Activated naive CD4-positive, alpha-beta T cell treated with anti-CD3 and anti-CD28 coated beads for 36 hours (primary cell): ENCODE results near the gene CCDC80. TPM values are rescaled to one million over a fixed set of nuclear protein-coding genes. Genes with fewer than 3 reads are reported as not detected.
"Not testable (repeated sequence)": the region's sequence is repeated elsewhere in the genome, so short reads cannot be mapped to it uniquely, and the experiment has no call there.

Experiments used
- CTCF ChIA-PET: fragments of 350-600 bp; sonication (Branson Sonifier 250); formaldehyde crosslinking; loops from one replicate; lab custom pipeline; 2021; ENCODE audit warnings: antibody characterized with exemption; lab: Charles Lee
- DNase-seq: peaks from one replicate; pipeline ENCODE4 v3.0.0-alpha.2; 2020
- H3K27ac Mint-ChIP-seq: one replicate; pipeline ENCODE4 v1.8.0; 2021; ENCODE audit warnings: mild to moderate bottlenecking, mixed read lengths
- H3K27me3 Mint-ChIP-seq: one replicate; pipeline ENCODE4 v1.8.0; 2021; ENCODE audit warnings: low read depth, mixed read lengths
- H3K36me3 Mint-ChIP-seq: one replicate; pipeline ENCODE4 v1.8.0; 2021; ENCODE audit warnings: low read depth, mixed read lengths
- H3K4me1 Mint-ChIP-seq: one replicate; pipeline ENCODE4 v1.8.0; 2021; ENCODE audit warnings: low read depth, mixed read lengths
- H3K4me3 Mint-ChIP-seq: one replicate; pipeline ENCODE4 v1.8.0; 2021; ENCODE audit warnings: mild to moderate bottlenecking, moderate library complexity, mixed read lengths
- H3K9me3 Mint-ChIP-seq: one replicate; pipeline ENCODE4 v1.8.0; 2021; ENCODE audit warnings: mixed read lengths
- intact Hi-C: fragments of 100-400 bp; cut with micrococcal nuclease; formaldehyde crosslinking; loops from one replicate; pipeline ENCODE4 v1.15.1; 2023
- total RNA-seq, 2 experiments: library from RNA; stranded (reverse); gene quantifications; one replicate each; pipeline ENCODE4 v1.2.3, GENCODE V29; 2021

The CCDC80 gene
- total RNA-seq, 2 experiments from 2014 or later, result not detected

DNA sequence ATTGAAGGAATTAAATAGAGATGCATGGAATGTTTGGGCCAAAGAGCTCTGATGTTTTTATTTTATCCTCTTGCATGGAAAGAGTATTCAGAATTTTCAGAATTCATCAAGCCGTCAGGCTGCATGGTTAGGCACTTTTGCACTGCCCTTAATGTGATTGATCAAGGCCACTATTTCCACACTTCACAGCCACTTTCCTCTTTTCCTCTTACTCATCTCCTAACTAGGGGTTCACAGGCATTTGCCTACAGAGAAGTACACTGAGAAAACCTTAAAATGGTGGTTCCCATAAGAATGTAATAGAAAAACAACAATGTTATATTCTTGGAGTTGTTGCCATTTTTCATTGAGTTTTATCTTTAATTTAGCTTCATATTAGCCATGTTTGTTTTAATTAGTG is 68.2 kb downstream of the CCDC80 start:
- no peak overlapping the region for H3K27ac Mint-ChIP-seq
- H3K9me3 Mint-ChIP-seq, result no peaks in the 10 kb centered on the region
- H3K4me3 Mint-ChIP-seq, result no peak overlapping the region
- H3K4me1 Mint-ChIP-seq, result peaks cover 7% of the 10 kb centered on the region
- intact Hi-C loops, result no loop called here
- DNase-seq, result no peak
- CTCF ChIA-PET, result interaction anchor here (1.0 to 2.5 kb wide), 2 partner anchors 10 to 403 kb away, joined by 6 to 8 read pairs; no protein-coding TSS in a partner anchor
- H3K36me3 Mint-ChIP-seq, result peaks cover 22% of the 10 kb centered on the region
- H3K27me3 Mint-ChIP-seq, result no peaks in the 10 kb centered on the region

DNA sequence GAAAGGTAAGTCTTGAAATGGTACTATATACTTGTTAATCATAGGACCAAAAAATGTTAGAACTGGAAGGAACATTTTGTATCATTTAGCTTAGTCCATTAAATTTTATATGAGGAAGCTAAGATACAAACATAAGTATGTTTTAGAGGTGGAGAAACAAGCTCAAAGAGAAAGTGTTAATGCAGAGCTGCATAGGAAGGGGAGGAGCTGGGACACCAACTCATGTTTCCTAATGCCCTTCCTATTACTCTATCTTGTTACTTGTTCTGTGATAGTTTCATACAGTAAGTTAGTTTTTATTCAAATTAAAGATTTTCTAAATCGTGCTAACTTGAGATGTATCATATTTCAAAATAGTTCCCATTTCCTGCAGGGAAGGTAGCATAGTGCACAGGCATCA is 71.7 kb downstream of the CCDC80 start:
- no peaks in the 10 kb centered on the region for H3K27me3 Mint-ChIP-seq
- intact Hi-C loops, result no loop called here
- H3K27ac Mint-ChIP-seq, result no peak overlapping the region
- H3K36me3 Mint-ChIP-seq, result peaks cover 24% of the 10 kb centered on the region
- peaks cover 11% of the 10 kb centered on the region for H3K4me1 Mint-ChIP-seq
- H3K9me3 Mint-ChIP-seq, result no peaks in the 10 kb centered on the region
- CTCF ChIA-PET, result interaction anchor here (1.0 to 1.7 kb wide), 7 partner anchors 9 to 83 kb away, joined by 3 to 5 read pairs (median 3); no protein-coding TSS in a partner anchor
- H3K4me3 Mint-ChIP-seq, result no peak overlapping the region
- DNase-seq, result no peak

DNA sequence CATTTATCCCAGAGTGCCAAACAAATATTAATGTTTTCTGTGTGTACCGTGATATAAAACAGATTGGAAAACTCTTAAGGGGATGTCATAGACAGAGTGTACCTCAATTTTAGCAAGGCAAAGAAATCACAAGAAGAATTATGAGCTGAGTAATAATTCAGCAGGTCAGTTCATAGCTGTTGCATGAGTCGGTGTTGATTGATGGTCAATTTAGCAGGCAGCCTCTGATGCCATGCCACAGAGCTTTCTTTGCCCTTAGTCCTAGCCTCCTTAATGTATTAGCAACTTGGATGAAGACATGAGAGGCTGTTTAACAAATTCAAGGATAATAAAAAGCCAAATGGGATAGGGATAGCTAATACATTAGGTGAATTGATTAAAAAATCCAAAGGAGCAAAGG is 72.3 kb downstream of the CCDC80 start:
- H3K4me3 Mint-ChIP-seq, result no peak overlapping the region
- no peak overlapping the region for H3K27ac Mint-ChIP-seq
- no peak for DNase-seq
- intact Hi-C loops, result no loop called here
- CTCF ChIA-PET, result interaction anchor here (1.0 to 1.7 kb wide), 5 partner anchors 10 to 84 kb away, joined by 3 to 5 read pairs (median 3); no protein-coding TSS in a partner anchor
- no peaks in the 10 kb centered on the region for H3K27me3 Mint-ChIP-seq
- peaks cover 22% of the 10 kb centered on the region for H3K36me3 Mint-ChIP-seq
- no peaks in the 10 kb centered on the region for H3K9me3 Mint-ChIP-seq
- peaks cover 11% of the 10 kb centered on the region for H3K4me1 Mint-ChIP-seq

DNA sequence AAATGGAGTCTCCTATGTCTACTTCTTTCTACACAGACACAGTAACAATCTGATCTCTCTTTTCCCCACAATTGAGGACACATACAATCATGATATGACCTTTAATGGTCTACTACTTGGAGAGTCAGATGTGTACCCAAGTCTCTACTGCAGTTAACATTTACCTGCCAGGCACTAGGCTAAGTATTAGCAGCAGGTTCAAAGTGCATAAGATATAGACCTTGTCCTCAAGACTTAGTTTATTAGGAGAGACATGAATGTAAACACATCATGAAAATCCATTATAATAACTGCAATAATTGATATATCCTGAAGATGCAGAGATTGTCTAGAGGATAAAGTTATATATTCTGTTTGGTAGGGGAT is 76.0 kb downstream of the CCDC80 start:
- peaks cover 10% of the 10 kb centered on the region for H3K36me3 Mint-ChIP-seq
- intact Hi-C loops, result loop anchor here (5.0 kb wide), 5 partner anchors 427 to 1018 kb away; partner anchors contain the start of genes ABHD10, GTPBP8 and SIDT1
- H3K27me3 Mint-ChIP-seq, result no peaks in the 10 kb centered on the region
- CTCF ChIA-PET, result no interaction called here
- H3K4me1 Mint-ChIP-seq, result peaks cover 20% of the 10 kb centered on the region
- no peak overlapping the region for H3K27ac Mint-ChIP-seq
- H3K9me3 Mint-ChIP-seq, result no peaks in the 10 kb centered on the region
- no peak for DNase-seq
- no peak overlapping the region for H3K4me3 Mint-ChIP-seq

DNA sequence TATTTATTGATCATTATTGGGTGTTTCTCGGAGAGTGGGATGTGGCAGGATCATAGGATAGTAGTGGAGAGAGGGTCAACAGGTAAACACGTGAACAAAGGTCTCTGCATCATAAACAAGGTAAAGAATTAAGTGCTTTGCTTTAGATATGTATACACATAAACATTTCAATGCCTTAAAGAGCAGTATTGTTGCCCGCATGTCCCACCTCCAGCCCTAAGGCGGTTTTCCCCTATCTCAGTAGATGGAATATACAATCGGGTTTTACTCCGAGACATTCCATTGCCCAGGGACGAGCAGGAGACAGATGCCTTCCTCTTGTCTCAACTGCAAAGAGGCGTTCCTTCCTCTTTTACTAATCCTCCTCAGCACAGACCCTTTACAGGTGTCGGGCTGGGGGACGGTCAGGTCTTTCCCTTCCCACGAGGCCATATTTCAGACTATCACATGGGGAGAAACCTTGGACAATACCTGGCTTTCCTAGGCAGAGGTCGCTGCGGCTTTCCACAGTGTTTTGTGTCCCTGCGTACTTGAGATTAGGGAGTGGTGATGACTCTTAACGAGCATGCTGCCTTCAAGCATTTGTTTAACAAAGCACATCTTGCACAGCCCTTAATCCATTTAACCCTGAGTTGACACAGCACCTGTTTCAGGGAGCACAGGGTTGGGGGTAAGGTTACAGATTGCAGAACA is 76.5 kb downstream of the CCDC80 start:
- H3K4me1 Mint-ChIP-seq, result peaks cover 23% of the 10 kb centered on the region
- CTCF ChIA-PET, H3K4me3 Mint-ChIP-seq, H3K36me3 Mint-ChIP-seq, H3K27me3 Mint-ChIP-seq, DNase-seq, H3K27ac Mint-ChIP-seq, H3K9me3 Mint-ChIP-seq: not testable (repeated sequence)
- intact Hi-C loops, result loop anchor here (5.0 kb wide), 5 partner anchors 428 to 1017 kb away; partner anchors contain the start of genes ABHD10, GTPBP8 and SIDT1

DNA sequence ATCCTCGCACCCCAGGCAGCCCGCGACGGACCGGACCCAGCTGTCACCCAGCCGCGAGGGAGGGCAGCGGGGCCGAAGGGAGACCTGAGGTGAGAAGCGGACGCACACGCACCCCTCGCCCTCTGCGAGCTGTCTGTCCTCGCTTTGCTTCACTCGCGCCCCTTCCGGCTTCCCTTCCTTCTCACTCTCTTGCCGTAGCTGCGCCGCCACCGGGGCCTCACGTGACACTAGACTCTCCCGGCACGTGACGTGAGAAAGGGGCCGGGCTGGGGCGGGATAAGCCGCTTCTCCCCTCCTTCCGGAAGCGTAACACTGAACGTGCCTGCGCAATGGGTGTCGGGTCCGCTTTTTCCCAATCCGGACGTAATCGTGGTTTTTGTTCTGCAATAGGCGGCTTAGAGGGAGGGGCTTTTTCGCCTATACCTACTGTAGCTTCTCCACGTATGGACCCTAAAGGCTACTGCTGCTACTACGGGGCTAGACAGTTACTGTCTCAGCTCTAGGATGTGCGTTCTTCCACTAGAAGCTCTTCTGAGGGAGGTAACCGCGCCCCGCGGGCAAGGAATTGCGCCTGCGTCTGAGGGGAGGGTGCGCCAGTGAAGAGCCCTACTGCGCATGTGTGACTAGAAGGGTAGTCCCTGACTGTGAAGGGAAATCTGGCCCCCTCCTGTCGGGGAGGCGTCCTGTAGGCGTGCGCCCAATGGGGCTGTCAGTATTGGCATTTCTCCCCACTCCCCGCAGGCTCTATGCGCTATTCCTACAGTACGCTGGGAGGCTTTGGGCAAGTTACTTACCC is 79.0 kb downstream of the CCDC80 start, which contains the start of the genes ATG3 and SLC35A5:
ATG3 (minus strand) TSS at position 229 of the 796 bp plus-strand sequence. CDS start 434 bp downstream, outside the sequence.
SLC35A5 (plus strand) TSS at position 312 of the 796 bp plus-strand sequence. CDS start 1,359 bp downstream, outside the sequence.
- H3K27me3 Mint-ChIP-seq, result no peaks in the 10 kb centered on the region
- no peaks in the 10 kb centered on the region for H3K9me3 Mint-ChIP-seq
- H3K27ac Mint-ChIP-seq, result peak within 1 kb of the TSS; percentile 98
- DNase-seq, result peak; percentile 99
- H3K36me3 Mint-ChIP-seq, result peaks cover 8% of the 10 kb centered on the region
- intact Hi-C loops, result loop anchor here (1.0 to 5.0 kb wide), 19 partner anchors 21 to 1185 kb away; partner anchors contain the start of genes ABHD10, ATP6V1A, BTLA and GTPBP8
- H3K4me1 Mint-ChIP-seq, result peaks cover 30% of the 10 kb centered on the region
- peak within 1 kb of the TSS; percentile 90 for H3K4me3 Mint-ChIP-seq
- CTCF ChIA-PET, result interaction anchor here (0.6 to 1.1 kb wide), 6 partner anchors 17 to 229 kb away, joined by 3 to 5 read pairs (median 3); partner anchors contain the start of gene CD200

DNA sequence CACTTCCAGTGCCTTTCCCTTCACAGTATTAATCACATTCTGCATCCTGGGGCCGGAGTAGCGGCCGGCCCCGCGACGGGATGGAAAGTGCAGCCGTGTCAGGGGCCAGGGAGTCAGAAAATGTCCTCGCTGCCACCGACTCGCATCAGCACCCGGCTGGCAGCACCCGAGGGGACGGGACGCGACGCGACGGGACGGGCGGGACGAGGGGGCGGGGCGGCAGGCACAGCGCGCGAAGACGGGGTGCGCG is 79.5 kb downstream of the CCDC80 start:
- peaks cover 29% of the 10 kb centered on the region for H3K4me1 Mint-ChIP-seq
- intact Hi-C loops, result loop anchor here (2.0 to 5.0 kb wide), 7 partner anchors 21 to 1014 kb away; partner anchors contain the start of genes ABHD10, GTPBP8 and SIDT1
- CTCF ChIA-PET, result interaction anchor here (1.1 kb wide), 1 partner anchor 16 kb away, joined by 3 read pairs; no protein-coding TSS in a partner anchor
- H3K27me3 Mint-ChIP-seq, result no peaks in the 10 kb centered on the region
- H3K36me3 Mint-ChIP-seq, result peaks cover 7% of the 10 kb centered on the region
- peak overlapping the region; percentile 90 for H3K4me3 Mint-ChIP-seq
- H3K9me3 Mint-ChIP-seq, result no peaks in the 10 kb centered on the region
- peak overlapping the region; percentile 82 for H3K27ac Mint-ChIP-seq
- DNase-seq, result no peak

DNA sequence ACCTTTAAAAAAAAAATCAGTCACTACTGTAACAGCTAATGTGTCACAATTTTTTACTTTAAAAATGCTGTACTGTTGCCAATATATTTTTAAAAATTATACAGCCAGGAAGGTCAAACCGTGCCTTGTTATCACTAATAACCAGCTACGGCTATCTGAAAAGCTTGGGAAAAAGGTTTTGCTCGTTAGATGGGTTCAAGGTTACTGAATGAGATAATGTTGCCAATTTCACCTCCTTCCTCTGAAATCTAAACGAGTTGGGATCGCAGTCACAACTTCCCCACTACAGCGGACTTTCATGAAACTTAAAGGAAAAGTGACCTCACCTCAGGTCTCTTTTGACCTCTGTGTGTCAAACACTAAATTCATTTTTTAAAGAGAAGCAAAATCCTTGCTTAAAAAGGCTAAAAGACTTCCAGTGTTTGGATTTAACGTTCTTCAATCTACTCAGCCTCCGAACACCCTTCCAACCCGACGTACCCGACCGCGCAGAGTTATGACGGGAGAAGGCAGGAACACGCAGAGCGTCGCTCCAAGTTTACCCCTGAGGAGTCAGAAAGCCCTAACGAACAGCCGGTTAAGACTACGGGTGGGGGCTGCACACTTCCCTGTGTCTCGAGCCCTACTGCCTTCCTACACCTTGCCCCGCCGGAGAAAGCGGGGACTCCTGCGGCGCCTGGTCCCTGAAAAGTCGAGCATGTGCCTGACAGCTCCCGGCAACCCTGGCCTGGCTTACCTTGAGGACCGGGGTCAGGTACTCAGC is 80.0 kb downstream of the CCDC80 start:
- Mint-ChIP-seq H3K4me3 (peak overlapping the region; percentile 90), H3K36me3 (peaks cover 9% of the 10 kb centered on the region), H3K27me3 (no peaks in the 10 kb centered on the region), H3K27ac (peak overlapping the region; percentile 82), H3K9me3 (no peaks in the 10 kb centered on the region), H3K4me1 (peaks cover 32% of the 10 kb centered on the region)
- DNase-seq, result peak; percentile 83
- CTCF ChIA-PET, result interaction anchor here (0.8 to 0.9 kb wide), 2 partner anchors 267 to 424 kb away, joined by 3 read pairs; no protein-coding TSS in a partner anchor
- intact Hi-C loops, result loop anchor here (2.0 to 5.0 kb wide), 7 partner anchors 20 to 1014 kb away; partner anchors contain the start of genes ABHD10, GTPBP8 and SIDT1

DNA sequence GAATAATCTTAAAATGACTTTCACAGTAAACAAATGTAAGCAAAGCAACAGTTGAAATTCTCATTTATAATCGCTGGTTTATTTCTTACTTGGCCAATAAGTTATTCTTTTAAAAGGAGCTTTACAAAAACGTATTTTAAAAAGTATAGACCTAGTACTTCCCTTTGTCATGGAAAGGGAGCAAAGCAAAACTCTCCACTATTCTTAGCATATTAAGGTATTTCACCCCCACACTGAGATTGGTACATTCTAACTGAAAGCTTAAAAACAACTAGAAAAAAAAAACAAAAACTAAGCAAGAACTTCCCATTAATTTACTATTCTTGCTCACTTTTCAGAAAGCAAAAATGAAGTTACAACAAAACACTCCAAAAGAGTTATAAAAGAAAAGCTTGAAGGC is 80.6 kb downstream of the CCDC80 start:
- Mint-ChIP-seq H3K4me3 (peak overlapping the region; percentile 90), H3K36me3 (peaks cover 15% of the 10 kb centered on the region), H3K27ac (no peak overlapping the region), H3K4me1 (peaks cover 38% of the 10 kb centered on the region), H3K27me3 (no peaks in the 10 kb centered on the region), H3K9me3 (no peaks in the 10 kb centered on the region)
- intact Hi-C loops, result loop anchor here (2.0 to 5.0 kb wide), 7 partner anchors 20 to 1013 kb away; partner anchors contain the start of genes ABHD10, GTPBP8 and SIDT1
- no peak for DNase-seq
- CTCF ChIA-PET, result interaction anchor here (0.8 to 0.9 kb wide), 2 partner anchors 267 to 423 kb away, joined by 3 read pairs; no protein-coding TSS in a partner anchor

DNA sequence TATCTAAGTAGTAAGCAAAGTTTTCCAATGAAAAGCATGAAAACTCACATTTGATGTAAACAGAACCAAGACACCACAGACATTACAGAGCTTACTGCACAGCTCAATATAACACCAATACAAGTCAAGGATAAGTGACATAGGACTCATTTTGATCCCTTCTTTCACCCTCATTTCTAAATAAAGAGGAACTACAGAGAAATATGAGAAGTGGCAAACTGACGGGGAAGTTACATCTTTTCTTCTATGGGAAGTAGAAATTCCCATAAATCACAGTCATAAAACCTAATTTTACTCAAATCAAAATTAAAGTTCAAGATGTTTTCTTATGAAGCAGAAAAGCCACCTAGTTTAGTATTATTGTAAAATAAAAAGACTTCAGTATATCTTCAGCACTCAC is 83.0 kb downstream of the CCDC80 start:
- H3K4me3 Mint-ChIP-seq, result no peak overlapping the region
- intact Hi-C loops, result no loop called here
- H3K27ac Mint-ChIP-seq, result no peak overlapping the region
- CTCF ChIA-PET, result interaction anchor here (1.1 kb wide), 1 partner anchor 11 kb away, joined by 3 read pairs; no protein-coding TSS in a partner anchor
- H3K4me1 Mint-ChIP-seq, result peaks cover 45% of the 10 kb centered on the region
- peaks cover 15% of the 10 kb centered on the region for H3K36me3 Mint-ChIP-seq
- H3K27me3 Mint-ChIP-seq, result no peaks in the 10 kb centered on the region
- H3K9me3 Mint-ChIP-seq, result no peaks in the 10 kb centered on the region
- no peak for DNase-seq

DNA sequence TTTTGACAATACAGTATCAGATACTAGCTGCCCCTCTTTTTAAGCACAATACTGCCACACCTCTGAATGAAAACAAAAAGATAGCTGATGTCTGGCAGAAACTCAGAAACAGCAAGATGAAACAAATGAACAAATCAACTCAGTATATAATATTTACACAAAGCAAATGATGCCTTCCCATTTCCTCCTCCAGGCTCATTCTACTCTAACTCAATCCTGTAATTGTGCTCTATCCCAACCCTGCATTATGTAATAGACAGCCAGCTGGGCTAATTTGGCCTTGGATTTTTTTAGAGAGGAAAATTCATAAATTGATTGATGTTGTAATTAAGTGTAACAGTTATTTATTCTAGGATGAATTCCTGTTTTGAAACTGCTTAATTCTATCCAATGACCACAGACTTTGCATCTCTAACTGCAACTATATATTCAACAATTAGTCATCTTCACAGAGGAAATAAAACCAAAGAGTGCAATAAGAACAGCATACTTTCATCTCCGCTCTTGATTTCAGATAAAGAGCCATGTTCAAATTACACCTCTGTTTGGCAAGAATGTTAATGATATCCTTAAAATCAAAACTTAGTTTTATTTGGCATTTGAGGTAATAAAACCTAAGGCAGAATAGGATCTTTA is 85.3 kb downstream of the CCDC80 start:
- H3K4me1 Mint-ChIP-seq, result peaks cover 51% of the 10 kb centered on the region
- intact Hi-C loops, result no loop called here

More for the DNA sequence above, 85.3 kb downstream of the CCDC80 start:
- CTCF ChIA-PET, result interaction anchor here (0.7 to 0.9 kb wide), 2 partner anchors 23 to 84 kb away, joined by 3 to 4 read pairs; no protein-coding TSS in a partner anchor
- H3K9me3 Mint-ChIP-seq, result no peaks in the 10 kb centered on the region
- no peak overlapping the region for H3K4me3 Mint-ChIP-seq
- no peaks in the 10 kb centered on the region for H3K27me3 Mint-ChIP-seq
- DNase-seq, result no peak
- no peak overlapping the region for H3K27ac Mint-ChIP-seq
- H3K36me3 Mint-ChIP-seq, result peaks cover 17% of the 10 kb centered on the region
